ENCODE results near the gene TBC1D2B.
"Not testable (repeated sequence)": the region's sequence is repeated elsewhere in the genome, so short reads cannot be mapped to it uniquely, and the experiment has no call there.

Gene TBC1D2B

GRCh38 chr15:78004919-78005634 lies 72.4 kb downstream of the TBC1D2B start:
- DNase-seq (ENCODE audit: low read depth in 2 of 2, low spot score in 1 of 2), result no peak

GRCh38 chr15:78004222-78004727 lies 73.2 kb downstream of the TBC1D2B start:
- no peak for DNase-seq (ENCODE audit: low read depth in 2 of 2, low spot score in 1 of 2)

GRCh38 chr15:78003539-78004008 lies 73.9 kb downstream of the TBC1D2B start:
- DNase-seq (ENCODE audit: low read depth in 2 of 2, low spot score in 1 of 2), result no peak

- DNase-seq (ENCODE audit: low read depth in 2 of 2, low spot score in 1 of 2), result no peak
These were observed 74.5 kb downstream of the TBC1D2B start for GRCh38 chr15:78002996-78003395.

- no peak for DNase-seq (ENCODE audit: low read depth in 2 of 2, low spot score in 1 of 2)
These were observed 75.9 kb downstream of the TBC1D2B start for GRCh38 chr15:78001656-78002055.

GRCh38 chr15:78000927-78001249 lies 76.6 kb downstream of the TBC1D2B start:
- no peak for DNase-seq (ENCODE audit: low read depth in 2 of 2, low spot score in 1 of 2)

GRCh38 chr15:78000091-78000926 lies 77.2 kb downstream of the TBC1D2B start:
- peak; percentile 48 to 49 for DNase-seq (ENCODE audit: low read depth in 2 of 2, low spot score in 1 of 2)

GRCh38 chr15:77999486-77999885 lies 78.0 kb downstream of the TBC1D2B start:
- no peak for DNase-seq (ENCODE audit: low read depth in 2 of 2, low spot score in 1 of 2)

- no peak for DNase-seq (ENCODE audit: low read depth in 2 of 2, low spot score in 1 of 2)
These were observed 78.9 kb downstream of the TBC1D2B start for GRCh38 chr15:77998592-77998991.

- DNase-seq (ENCODE audit: low read depth in 2 of 2, low spot score in 1 of 2), result not testable (repeated sequence)
These were observed 79.6 kb downstream of the TBC1D2B start for GRCh38 chr15:77997761-77998554.

GRCh38 chr15:77997221-77997620 lies 80.3 kb downstream of the TBC1D2B start:
- not testable (repeated sequence) for DNase-seq (ENCODE audit: low read depth in 2 of 2, low spot score in 1 of 2)

- not testable (repeated sequence) for DNase-seq (ENCODE audit: low read depth in 2 of 2, low spot score in 1 of 2)
These were observed 80.8 kb downstream of the TBC1D2B start for GRCh38 chr15:77996713-77997171.

GRCh38 chr15:77996226-77996625 lies 81.3 kb downstream of the TBC1D2B start:
- DNase-seq (ENCODE audit: low read depth in 2 of 2, low spot score in 1 of 2), result not testable (repeated sequence)

GRCh38 chr15:77995537-77995918 lies 82.0 kb downstream of the TBC1D2B start:
- DNase-seq (ENCODE audit: low read depth in 2 of 2, low spot score in 1 of 2), result not testable (repeated sequence)

- not testable (repeated sequence) for DNase-seq (ENCODE audit: low read depth in 2 of 2, low spot score in 1 of 2)
These were observed 82.5 kb downstream of the TBC1D2B start for GRCh38 chr15:77994893-77995536.

- DNase-seq (ENCODE audit: low read depth in 2 of 2, low spot score in 1 of 2), result peak in 1 of 2 donors; percentile 32
These were observed 83.4 kb downstream of the TBC1D2B start for GRCh38 chr15:77993970-77994693.

GRCh38 chr15:77993374-77993911 lies 84.1 kb downstream of the TBC1D2B start:
- DNase-seq (ENCODE audit: low read depth in 2 of 2, low spot score in 1 of 2), result no peak

GRCh38 chr15:77992356-77993222 lies 84.9 kb downstream of the TBC1D2B start:
- DNase-seq (ENCODE audit: low read depth in 2 of 2, low spot score in 1 of 2), result no peak

Measured in stimulated activated CD8-positive, alpha-beta memory T cell treated with anti-CD3 and anti-CD28 coated beads, Interleukin-4, amount 100 ng/mL, for 4 hours (primary cell).